ENCODE data around the gene FASTKD2. TPM values are rescaled to one million over a fixed set of nuclear protein-coding genes. Genes with fewer than 3 reads are reported as not detected.
A peak's percentile ranks its signal among the peaks of the same experiment; 100 is the strongest.

Gene FASTKD2
- total and polyA plus RNA-seq, 2 experiments from 2014 or later, result 17.7 to 34.4 TPM

DNA sequence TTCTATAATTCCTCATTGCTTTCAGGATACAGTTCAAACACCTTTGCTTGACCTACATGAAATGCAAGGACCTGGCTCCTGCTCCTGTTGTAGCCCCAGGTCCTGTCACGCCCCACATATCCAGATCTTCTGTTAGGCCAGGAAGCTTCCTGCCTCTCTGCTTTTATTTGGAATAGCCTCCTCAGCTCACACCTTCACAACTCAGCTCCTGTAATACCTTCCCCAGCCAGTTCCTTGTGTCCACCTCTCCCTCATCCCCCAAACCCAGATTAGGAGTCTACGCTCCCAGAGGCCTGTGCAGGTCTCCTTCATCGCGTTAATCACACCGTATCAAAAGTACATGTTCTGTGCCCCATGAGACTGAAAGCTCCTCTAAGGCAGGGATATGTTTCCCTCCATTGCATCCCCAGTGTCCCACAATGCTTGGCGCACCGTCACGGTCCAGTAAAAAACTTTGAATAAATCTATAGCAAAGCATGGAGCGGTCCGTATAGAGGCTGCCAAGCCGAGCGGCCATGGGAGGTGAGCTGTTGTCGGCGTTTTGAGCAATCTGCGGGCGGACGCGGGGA, 649 bp upstream of the FASTKD2 start:
- peak overlapping the region; percentile 77 for H3K4me2 ChIP-seq
- H3K27ac ChIP-seq, result peak overlapping the region; percentile 96
- no peak for DNase-seq (ENCODE audit: low spot score)
- no peaks in the 10 kb centered on the region for H3K36me3 ChIP-seq (replicated peaks; ENCODE audit: insufficient read depth, low read depth)
- H2AFZ ChIP-seq, result peak overlapping the region; percentile 85
- peaks cover 25% of the 10 kb centered on the region for H3K79me2 ChIP-seq
- no peak for TF ChIP-seq EZH2 (IDR thresholded peaks at IDR 0.05; ENCODE audit: borderline replicate concordance)
- TF ChIP-seq EZH2phosphoT487 (IDR thresholded peaks at IDR 0.05; ENCODE audit: low read depth, severe bottlenecking, unreplicated experiment), result no peak
- no peak for TF ChIP-seq CTCF (IDR thresholded peaks at IDR 0.05; ENCODE audit: poor library complexity)
- peaks cover 3% of the 10 kb centered on the region for H3K27me3 ChIP-seq
- H3K9me2 ChIP-seq (replicated peaks; ENCODE audit: insufficient read depth), result no peaks in the 10 kb centered on the region
- H3K4me1 ChIP-seq (ENCODE audit: insufficient read depth), result no peaks in the 10 kb centered on the region
- peak overlapping the region; percentile 80 for H3K4me3 ChIP-seq
- WGBS (ENCODE audit: low lambda C conversion rate, missing lambda C conversion rate), result 6% methylated on average over 18 of the region's 18 CpGs
- H4K20me1 ChIP-seq (ENCODE audit: insufficient read depth, poor library complexity, severe bottlenecking), result no peaks in the 10 kb centered on the region
- H3K9me3 ChIP-seq (ENCODE audit: low read depth), result no peaks in the 10 kb centered on the region

GRCh38 chr2:206766057-206766930, 888 bp downstream of the FASTKD2 start:
- H3K9me2 ChIP-seq (replicated peaks; ENCODE audit: insufficient read depth), result no peaks in the 10 kb centered on the region
- H3K27ac ChIP-seq, result peak overlapping the region; percentile 96
- peak overlapping the region; percentile 77 for H3K4me2 ChIP-seq
- TF ChIP-seq EZH2 (IDR thresholded peaks at IDR 0.05; ENCODE audit: borderline replicate concordance) (no peak), CTCF (IDR thresholded peaks at IDR 0.05; ENCODE audit: poor library complexity) (no peak), EZH2phosphoT487 (IDR thresholded peaks at IDR 0.05; ENCODE audit: low read depth, severe bottlenecking, unreplicated experiment) (no peak)
- H3K4me3 ChIP-seq, result peak overlapping the region; percentile 80
- H3K27me3 ChIP-seq, result no peaks in the 10 kb centered on the region
- H2AFZ ChIP-seq, result peak overlapping the region; percentile 85
- no peaks in the 10 kb centered on the region for H3K36me3 ChIP-seq (replicated peaks; ENCODE audit: insufficient read depth, low read depth)
- H4K20me1 ChIP-seq (ENCODE audit: insufficient read depth, poor library complexity, severe bottlenecking), result no peaks in the 10 kb centered on the region
- no peak for DNase-seq (ENCODE audit: low spot score)
- WGBS (ENCODE audit: low lambda C conversion rate, missing lambda C conversion rate), result 41% methylated on average over 12 of the region's 12 CpGs
- H3K9me3 ChIP-seq (ENCODE audit: low read depth), result no peaks in the 10 kb centered on the region
- H3K4me1 ChIP-seq (ENCODE audit: insufficient read depth), result no peaks in the 10 kb centered on the region
- H3K79me2 ChIP-seq, result peaks cover 25% of the 10 kb centered on the region

DNA sequence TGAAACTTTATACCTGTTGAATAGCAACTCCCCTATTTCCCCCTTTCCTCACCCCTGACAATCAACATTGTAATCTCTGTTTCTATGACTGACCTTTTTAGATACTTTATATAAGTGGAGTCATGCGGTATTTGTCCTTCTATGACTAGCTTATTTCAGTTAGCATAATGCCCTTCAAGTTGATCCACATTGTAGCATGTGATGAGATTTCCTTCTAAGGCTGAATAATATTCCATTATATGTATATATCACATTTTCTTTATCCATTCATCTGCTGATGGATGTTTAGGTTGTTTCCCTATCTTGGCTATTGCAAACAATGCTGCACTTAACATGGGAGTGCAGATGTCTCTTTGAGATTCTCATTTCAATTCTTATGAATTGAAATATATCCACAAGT, 9.5 kb downstream of the FASTKD2 start:
- H2AFZ ChIP-seq, result no peak overlapping the region
- no peak overlapping the region for H3K4me2 ChIP-seq
- no peaks in the 10 kb centered on the region for H3K9me2 ChIP-seq (replicated peaks; ENCODE audit: insufficient read depth)
- DNase-seq (ENCODE audit: low spot score), result no peak
- peaks cover 14% of the 10 kb centered on the region for H3K79me2 ChIP-seq
- no peaks in the 10 kb centered on the region for H3K36me3 ChIP-seq (replicated peaks; ENCODE audit: insufficient read depth, low read depth)
- no peak overlapping the region for H3K4me3 ChIP-seq
- no peaks in the 10 kb centered on the region for H4K20me1 ChIP-seq (ENCODE audit: insufficient read depth, poor library complexity, severe bottlenecking)
- H3K27me3 ChIP-seq, result no peaks in the 10 kb centered on the region
- WGBS (ENCODE audit: low lambda C conversion rate, missing lambda C conversion rate), result 97% methylated on average over 1 of the region's 1 CpG
- H3K4me1 ChIP-seq (ENCODE audit: insufficient read depth), result no peaks in the 10 kb centered on the region
- H3K27ac ChIP-seq, result no peak overlapping the region
- peaks cover 5% of the 10 kb centered on the region for H3K9me3 ChIP-seq (ENCODE audit: low read depth)
- no peak for TF ChIP-seq CTCF (IDR thresholded peaks at IDR 0.05; ENCODE audit: poor library complexity)
- no peak for TF ChIP-seq EZH2phosphoT487 (IDR thresholded peaks at IDR 0.05; ENCODE audit: low read depth, severe bottlenecking, unreplicated experiment)
- TF ChIP-seq EZH2 (IDR thresholded peaks at IDR 0.05; ENCODE audit: borderline replicate concordance), result no peak

Data from hepatocyte (in vitro differentiated cells).